Lung (tissue), 12 donors: Measurements from ENCODE around the gene DUOX1. TPM values are rescaled to one million over a fixed set of nuclear protein-coding genes. Genes with fewer than 3 reads are reported as not detected.
A peak's percentile ranks its signal among the peaks of the same experiment; 100 is the strongest.

Source experiments
- ATAC-seq: fragments of 200-7000 bp; cut with Tn5 transposase; one replicate; pipeline ENCODE4 v1.9.1; 2020; ENCODE audit warnings: moderate number of reproducible peaks; ENCODE audit not compliant: insufficient read depth, low FRiP score
- DNase-seq, 3 donors: peaks; one replicate each; pipeline ENCODE4 v3.0.0-alpha.2; 2013 to 2017
- H3K27ac ChIP-seq, 2 donors: one replicate each; pipeline ENCODE4 v1.5.1; 2013; ENCODE audit warnings: mild to moderate bottlenecking in 2 of 2, moderate library complexity in 2 of 2, control low read depth in 1 of 2, inconsistent platforms in 1 of 2, low read depth in 1 of 2, low read length in 1 of 2
- H3K27me3 ChIP-seq, 3 donors: one replicate each; pipeline ENCODE4 v1.5.1; 2013; ENCODE audit warnings: low read length in 2 of 3; ENCODE audit not compliant: control insufficient read depth in 3 of 3, insufficient read depth in 3 of 3
- H3K36me3 ChIP-seq, 4 donors: one replicate each; pipeline ENCODE4 v1.5.1; 2013; ENCODE audit warnings: low read length in 4 of 4, mild to moderate bottlenecking in 1 of 4, moderate library complexity in 1 of 4; ENCODE audit not compliant: control insufficient read depth in 4 of 4, insufficient read depth in 4 of 4
- H3K4me1 ChIP-seq, 5 donors: one replicate each; pipeline ENCODE4 v1.5.1; 2013; ENCODE audit warnings: low read length in 5 of 5, mild to moderate bottlenecking in 2 of 5, moderate library complexity in 1 of 5; ENCODE audit not compliant: control insufficient read depth in 5 of 5, insufficient read depth in 5 of 5
- H3K4me3 ChIP-seq: one replicate; pipeline ENCODE4 v1.5.1; 2013; ENCODE audit warnings: mild to moderate bottlenecking, control low read depth, moderate library complexity
- H3K9ac ChIP-seq, 2 donors: one replicate each; pipeline ENCODE4 v1.5.1; 2013; ENCODE audit warnings: low read length in 2 of 2, control low read depth in 1 of 2; ENCODE audit not compliant: insufficient read depth in 1 of 2
- H3K9me3 ChIP-seq, 4 donors: one replicate each; pipeline ENCODE4 v1.5.1; 2013; ENCODE audit warnings: low read length in 3 of 4, mild to moderate bottlenecking in 1 of 4, moderate library complexity in 1 of 4; ENCODE audit not compliant: control insufficient read depth in 4 of 4, insufficient read depth in 3 of 4
- WGBS, 2 donors: extraction: QIAGEN DNeasy Blood & Tissue Kit; methylation state at CpG; one replicate each; pipeline ENCODE4 v1.1.7; 2013; 5-methylcytosine and 5-hydroxymethylcytosine counted together
- polyA plus RNA-seq, 2 donors: library from polyadenylated mRNA; stranded (reverse); fragments of 200-250 nt; gene quantifications; one replicate each; pipeline ENCODE4 v1.2.1, GENCODE V29; 2013
- total RNA-seq, 2 donors: library from RNA; depleted of rRNA in 1 of 2; stranded (reverse); fragments of >200 nt in 1 of 2; gene quantifications; one replicate each; pipeline ENCODE4 v1.2.1, GENCODE V29; 2014 to 2021
- TF ChIP-seq, protein P1 (sequence below): IDR thresholded peaks from 2 replicates; pipeline ENCODE4 v1.5.1; 2012; ENCODE audit warnings: mild to moderate bottlenecking; ENCODE audit errors: control extremely low read depth, extremely low read depth
- donor health status: control.
- donor health status: control.
- donor health status: Bipolar disorder and iron deficiency.
- donor health status: healthy.
- donor health status: DM: yes; HTN: yes; CAD: no.

Gene DUOX1
- total and polyA plus RNA-seq, 4 donors: 61.7 to 363 (median 115) TPM

GRCh38 chr15:45150997-45151396 lies 21.2 kb downstream of the DUOX1 start:
- no peak overlapping the region for H3K9ac ChIP-seq
- TF ChIP-seq, protein P1, sequence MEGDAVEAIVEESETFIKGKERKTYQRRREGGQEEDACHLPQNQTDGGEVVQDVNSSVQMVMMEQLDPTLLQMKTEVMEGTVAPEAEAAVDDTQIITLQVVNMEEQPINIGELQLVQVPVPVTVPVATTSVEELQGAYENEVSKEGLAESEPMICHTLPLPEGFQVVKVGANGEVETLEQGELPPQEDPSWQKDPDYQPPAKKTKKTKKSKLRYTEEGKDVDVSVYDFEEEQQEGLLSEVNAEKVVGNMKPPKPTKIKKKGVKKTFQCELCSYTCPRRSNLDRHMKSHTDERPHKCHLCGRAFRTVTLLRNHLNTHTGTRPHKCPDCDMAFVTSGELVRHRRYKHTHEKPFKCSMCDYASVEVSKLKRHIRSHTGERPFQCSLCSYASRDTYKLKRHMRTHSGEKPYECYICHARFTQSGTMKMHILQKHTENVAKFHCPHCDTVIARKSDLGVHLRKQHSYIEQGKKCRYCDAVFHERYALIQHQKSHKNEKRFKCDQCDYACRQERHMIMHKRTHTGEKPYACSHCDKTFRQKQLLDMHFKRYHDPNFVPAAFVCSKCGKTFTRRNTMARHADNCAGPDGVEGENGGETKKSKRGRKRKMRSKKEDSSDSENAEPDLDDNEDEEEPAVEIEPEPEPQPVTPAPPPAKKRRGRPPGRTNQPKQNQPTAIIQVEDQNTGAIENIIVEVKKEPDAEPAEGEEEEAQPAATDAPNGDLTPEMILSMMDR: no peak
- H3K27me3 ChIP-seq: peaks cover 0 to under 1% (median 0%) of the 10 kb centered on the region in 3 donors
- peaks cover 0 to 36% (median 0%) of the 10 kb centered on the region in 4 donors for H3K36me3 ChIP-seq
- no peak for ATAC-seq
- H3K4me1 ChIP-seq: peaks cover 0 to 5% (median 0%) of the 10 kb centered on the region in 5 donors
- DNase-seq: no peak
- H3K9me3 ChIP-seq: no peaks in the 10 kb centered on the region
- 95 to 96% methylated on average over 6 of the region's 6 CpGs for WGBS, 2 donors
- H3K4me3 ChIP-seq: no peak overlapping the region
- H3K27ac ChIP-seq: no peak overlapping the region

DNA sequence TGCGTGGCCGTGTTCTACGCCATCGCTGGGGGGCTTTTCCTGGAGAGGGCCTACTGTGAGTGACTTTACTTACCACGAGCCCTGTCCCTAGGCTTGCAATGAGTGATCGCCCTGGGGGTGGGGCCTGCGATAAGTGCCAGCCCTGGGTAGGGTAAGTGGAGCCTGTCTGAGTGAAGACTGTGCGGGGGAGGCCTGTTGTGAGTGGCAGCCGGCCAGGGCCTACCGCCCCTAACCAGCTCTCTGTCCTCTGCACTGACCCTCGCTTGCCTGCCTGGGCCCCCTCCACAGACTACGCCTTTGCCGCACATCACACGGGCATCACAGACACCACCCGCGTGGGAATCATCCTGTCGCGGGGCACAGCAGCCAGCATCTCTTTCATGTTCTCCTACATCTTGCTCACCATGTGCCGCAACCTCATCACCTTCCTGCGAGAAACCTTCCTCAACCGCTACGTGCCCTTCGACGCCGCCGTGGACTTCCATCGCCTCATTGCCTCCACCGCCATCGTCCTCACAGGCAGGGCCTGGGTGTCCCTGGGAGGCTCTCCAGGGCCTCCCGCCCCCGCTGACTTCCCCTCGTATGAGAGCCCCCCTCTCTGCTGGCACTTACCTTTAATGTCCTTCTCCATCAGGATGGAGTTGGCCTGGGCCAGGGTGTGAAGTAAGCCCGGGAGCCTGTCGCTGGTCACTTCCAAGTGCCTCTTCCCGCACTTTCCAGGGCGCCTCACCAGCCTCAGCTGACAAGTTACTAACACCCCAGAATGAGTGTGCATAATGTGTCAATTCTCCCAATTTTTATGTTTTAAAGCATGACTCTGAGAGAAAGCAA lies 22.4 kb downstream of the DUOX1 start:
- ATAC-seq: no peak
- H3K36me3 ChIP-seq: peaks cover 0 to 40% (median 0%) of the 10 kb centered on the region in 4 donors

GRCh38 chr15:45155739-45156138 lies 25.9 kb downstream of the DUOX1 start:
- WGBS, 2 donors: 74 to 84% methylated on average over 8 of the region's 8 CpGs
- H3K36me3 ChIP-seq: peaks cover 0 to 34% (median 0%) of the 10 kb centered on the region in 4 donors
- H3K4me3 ChIP-seq: no peak overlapping the region
- no peaks in the 10 kb centered on the region for H3K9me3 ChIP-seq
- no peak overlapping the region for H3K27ac ChIP-seq
- TF ChIP-seq, protein P1: no peak
- no peaks in the 10 kb centered on the region for H3K27me3 ChIP-seq
- ATAC-seq (no peak), DNase-seq (peak in 1 of 3 donors; percentile 27)
- no peak overlapping the region for H3K9ac ChIP-seq
- H3K4me1 ChIP-seq: peaks cover 0 to 2% (median 0%) of the 10 kb centered on the region in 5 donors

More for the DNA sequence above, 22.4 kb downstream of the DUOX1 start:
- H3K9ac ChIP-seq: no peak overlapping the region
- H3K4me3 ChIP-seq: no peak overlapping the region
- whole genome bisulfite sequencing, 2 donors: 96% methylated on average over 36 of the region's 36 CpGs
- DNase-seq: no peak
- H3K4me1 ChIP-seq: no peaks in the 10 kb centered on the region
- no peak overlapping the region for H3K27ac ChIP-seq
- TF ChIP-seq, protein P1: no peak
- no peaks in the 10 kb centered on the region for H3K27me3 ChIP-seq
- no peaks in the 10 kb centered on the region for H3K9me3 ChIP-seq
